H9 (cell line): ENCODE measurements around the gene ADARB2. TPM values are rescaled to one million over a fixed set of nuclear protein-coding genes. Genes with fewer than 3 reads are reported as not detected.

ENCODE experiments used
- DNase-seq: peaks from one replicate; pipeline ENCODE4 v3.0.0-alpha.2; 2017
- H2AFZ ChIP-seq: one replicate; pipeline ENCODE4 v1.6.1; 2013; ENCODE audit warnings: mild to moderate bottlenecking, low read length, control low read depth, moderate library complexity
- H2AK5ac ChIP-seq: 2 replicates; pipeline ENCODE4 v1.6.1; 2013; ENCODE audit warnings: low read length, control low read depth, mixed read lengths; ENCODE audit not compliant: insufficient read length
- H2BK120ac ChIP-seq: one replicate; pipeline ENCODE4 v1.6.1; 2013; ENCODE audit warnings: low read depth, mild to moderate bottlenecking, low read length, control low read depth, inconsistent platforms; ENCODE audit not compliant: poor library complexity, severe bottlenecking
- H2BK12ac ChIP-seq: 2 replicates; pipeline ENCODE4 v1.6.1; 2013; ENCODE audit warnings: low read length, control low read depth, mixed read lengths, low read depth; ENCODE audit not compliant: insufficient read length
- H2BK15ac ChIP-seq: 2 replicates; pipeline ENCODE4 v1.6.1; 2013; ENCODE audit warnings: low read depth, low read length, control low read depth
- H2BK20ac ChIP-seq: one replicate; pipeline ENCODE4 v1.6.1; 2013; ENCODE audit warnings: low read depth, mild to moderate bottlenecking, low read length, control low read depth, inconsistent platforms; ENCODE audit not compliant: poor library complexity, severe bottlenecking
- H2BK5ac ChIP-seq: 2 replicates; pipeline ENCODE4 v1.6.1; 2013; ENCODE audit warnings: low read length, control low read depth, mixed read lengths; ENCODE audit not compliant: insufficient read length
- H3K14ac ChIP-seq: 2 replicates; pipeline ENCODE4 v1.6.1; 2013; ENCODE audit warnings: low read length, control low read depth; ENCODE audit not compliant: insufficient read depth
- H3K18ac ChIP-seq: 2 replicates; pipeline ENCODE4 v1.6.1; 2013; ENCODE audit warnings: low read depth, mild to moderate bottlenecking, mixed read lengths, low read length, control low read depth; ENCODE audit not compliant: insufficient read length
- H3K23ac ChIP-seq: 2 replicates; pipeline ENCODE4 v1.6.1; 2013; ENCODE audit warnings: low read length, control low read depth, mixed read lengths, low read depth; ENCODE audit not compliant: insufficient read length
- H3K23me2 ChIP-seq: 2 replicates; pipeline ENCODE4 v1.6.1; 2013; ENCODE audit warnings: low read depth, mild to moderate bottlenecking, mixed read lengths, low read length, control low read depth; ENCODE audit not compliant: insufficient read length, poor library complexity, severe bottlenecking
- H3K27ac ChIP-seq: 2 replicates; pipeline ENCODE4 v1.5.1; 2013; ENCODE audit warnings: low read length, control low read depth, mixed read lengths, low read depth; ENCODE audit not compliant: insufficient read length
- H3K27me3 ChIP-seq: 2 replicates; pipeline ENCODE4 v1.6.1; 2013; ENCODE audit warnings: low read length, control low read depth, inconsistent platforms; ENCODE audit not compliant: insufficient read depth
- H3K4ac ChIP-seq: 2 replicates; pipeline ENCODE4 v1.6.1; 2013; ENCODE audit warnings: low read depth, mild to moderate bottlenecking, control low read depth, inconsistent platforms, low read length, moderate library complexity
- H3K4me1 ChIP-seq: 2 replicates; pipeline ENCODE4 v1.6.1; 2013; ENCODE audit warnings: low read length, control low read depth, inconsistent platforms; ENCODE audit not compliant: insufficient read depth
- H3K4me2 ChIP-seq: 2 replicates; pipeline ENCODE4 v1.6.1; 2013; ENCODE audit warnings: low read length, control low read depth, mixed read lengths; ENCODE audit not compliant: insufficient read length, insufficient read depth
- H3K56ac ChIP-seq: 2 replicates; pipeline ENCODE4 v1.6.1; 2013; ENCODE audit warnings: low read depth, mild to moderate bottlenecking, mixed read lengths, low read length, control low read depth; ENCODE audit not compliant: insufficient read length
- H3K79me1 ChIP-seq: 2 replicates; pipeline ENCODE4 v1.6.1; 2013; ENCODE audit warnings: low read depth, mild to moderate bottlenecking, moderate library complexity, low read length, control low read depth, inconsistent platforms; ENCODE audit not compliant: insufficient read depth, poor library complexity, severe bottlenecking
- H3K79me2 ChIP-seq: 2 replicates; pipeline ENCODE4 v1.6.1; 2013; ENCODE audit warnings: low read length, control low read depth, inconsistent platforms; ENCODE audit not compliant: insufficient read depth
- H3K9ac ChIP-seq: 2 replicates; pipeline ENCODE4 v1.6.1; 2013; ENCODE audit warnings: low read length, control low read depth, mixed read lengths; ENCODE audit not compliant: insufficient read length; ENCODE audit errors: extremely low read depth
- H3K9me3 ChIP-seq: one replicate; pipeline ENCODE4 v1.6.1; 2013; ENCODE audit warnings: low read depth, low read length, inconsistent platforms; ENCODE audit not compliant: control insufficient read depth
- H3T11ph ChIP-seq: one replicate; pipeline ENCODE4 v1.6.1; 2013; ENCODE audit warnings: mild to moderate bottlenecking, low read length, control low read depth, inconsistent platforms
- H4K20me1 ChIP-seq: one replicate; pipeline ENCODE4 v1.6.1; 2013; ENCODE audit not compliant: control insufficient read depth, insufficient read length, insufficient read depth
- H4K5ac ChIP-seq: 2 replicates; pipeline ENCODE4 v1.6.1; 2013; ENCODE audit warnings: low read depth, mild to moderate bottlenecking, mixed read lengths, low read length, control low read depth; ENCODE audit not compliant: insufficient read length
- H4K8ac ChIP-seq: replicated peaks from 2 replicates; pipeline ENCODE4 v1.6.1; 2013; ENCODE audit warnings: low read length, control low read depth, mixed read lengths, low read depth; ENCODE audit not compliant: insufficient read length
- H4K91ac ChIP-seq: 2 replicates; pipeline ENCODE4 v1.6.1; 2013; ENCODE audit warnings: low read depth, mild to moderate bottlenecking, moderate library complexity, mixed read lengths, low read length, control low read depth; ENCODE audit not compliant: insufficient read length
- H3K27ac Mint-ChIP-seq, 3 experiments: 2 replicates in 2 of 3; 3 replicates in 1 of 3; pipeline ENCODE4 v1.8.0; 2020 to 2021; ENCODE audit warnings: mixed read lengths in 3 of 3, mild to moderate bottlenecking in 1 of 3, moderate library complexity in 1 of 3
- H3K27me3 Mint-ChIP-seq: 2 replicates; pipeline ENCODE4 v1.8.0; 2021; ENCODE audit warnings: low read depth, mild to moderate bottlenecking, moderate library complexity, mixed read lengths
- H3K36me3 Mint-ChIP-seq, 3 experiments: 2 replicates in 2 of 3; 3 replicates in 1 of 3; pipeline ENCODE4 v1.8.0; 2020 to 2021; ENCODE audit warnings: low read depth in 3 of 3, mixed read lengths in 3 of 3; ENCODE audit not compliant: insufficient read depth in 1 of 3
- H3K4me1 Mint-ChIP-seq, 2 experiments: 2 replicates each; pipeline ENCODE4 v1.8.0; 2020; ENCODE audit warnings: mixed read lengths in 2 of 2
- H3K4me3 Mint-ChIP-seq, 2 experiments: 2 replicates in 1 of 2; 3 replicates in 1 of 2; pipeline ENCODE4 v1.8.0; 2020 to 2021; ENCODE audit warnings: mild to moderate bottlenecking in 2 of 2, mixed read lengths in 2 of 2, moderate library complexity in 1 of 2
- H3K9me3 Mint-ChIP-seq, 2 experiments: 2 replicates in 1 of 2; 3 replicates in 1 of 2; pipeline ENCODE4 v1.8.0; 2020; ENCODE audit warnings: mild to moderate bottlenecking in 2 of 2, mixed read lengths in 2 of 2, moderate library complexity in 1 of 2
- CTCF ChIP-seq: fragments of 200-600 bp; sonication (generic); conservative IDR thresholded peaks from 3 replicates; pipeline ENCODE4 v1.8.0; 2021; ENCODE audit warnings: antibody characterized with exemption, mild to moderate bottlenecking
- WGBS: extraction: QIAGEN DNeasy Blood & Tissue Kit; methylation state at CpG from one replicate; pipeline ENCODE4 v1.1.7; 2013; ENCODE audit warnings: missing lambda C conversion rate, low lambda C conversion rate, mixed read lengths; ENCODE audit not compliant: insufficient read length; ENCODE audit errors: extremely low coverage; 5-methylcytosine and 5-hydroxymethylcytosine counted together
- total RNA-seq: library from RNA; stranded (reverse); gene quantifications from 2 replicates; pipeline ENCODE4 v1.2.1, GENCODE V29; 2021

Gene ADARB2
- total RNA-seq, 1 experiment from 2014 or later, result 0.87 TPM

DNA sequence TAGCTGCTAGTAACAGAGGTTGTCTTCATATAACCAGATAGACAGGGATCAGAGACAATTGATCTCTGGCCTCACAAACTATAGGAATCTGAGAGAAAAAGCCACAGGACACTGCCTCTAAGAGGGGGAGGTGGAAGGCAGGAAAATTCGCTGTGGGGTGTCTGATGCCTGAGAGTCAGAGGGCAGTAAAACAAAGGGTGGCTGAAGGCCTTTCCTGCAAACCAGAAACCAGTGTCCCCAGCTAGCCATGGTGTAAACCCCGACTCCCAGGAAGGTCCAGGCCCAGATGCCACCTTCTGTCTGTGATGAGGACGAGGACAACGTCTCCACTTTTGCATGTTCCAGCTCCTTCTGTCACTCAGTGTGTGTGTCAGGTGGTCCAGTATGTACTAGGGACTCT, 215.1 kb downstream of the ADARB2 start:
- Histone ChIP-seq H3K79me2 (no peaks in the 10 kb centered on the region), H2BK120ac (no peak overlapping the region), H2BK20ac (no peak overlapping the region), H3K23me2 (no peaks in the 10 kb centered on the region), H3K79me1 (no peaks in the 10 kb centered on the region), H2AK5ac (no peak overlapping the region), H3K23ac (no peak overlapping the region), H3K14ac (0 out of 2 replicates have a peak overlapping the region, but pooled peaks have one; percentile 62), H2BK5ac (no peak overlapping the region), H3K9ac (no peak overlapping the region), H3K4me1 (peaks cover 8% of the 10 kb centered on the region), H4K8ac (no peak overlapping the region), H4K5ac (no peak overlapping the region), H3K9me3 (no peaks in the 10 kb centered on the region), H2BK12ac (no peak overlapping the region), H4K20me1 (peaks cover 3% of the 10 kb centered on the region), H2AFZ (no peak overlapping the region), H3K4ac (no peak overlapping the region), H3T11ph (no peak overlapping the region), H3K56ac (no peak overlapping the region), H3K27me3 (no peaks in the 10 kb centered on the region), H3K27ac (no peak overlapping the region), H3K4me2 (no peak overlapping the region), H4K91ac (no peak overlapping the region), H2BK15ac (no peak overlapping the region), H3K18ac (peak overlapping the region; percentile 59)
- WGBS, result no CpG with 5 or more reads among the region's 4 CpGs
- no peaks in the 10 kb centered on the region; a peak in 2 of 7 replicates for H3K36me3 Mint-ChIP-seq
- no peak for TF ChIP-seq CTCF
- no peaks in the 10 kb centered on the region for H3K9me3 Mint-ChIP-seq
- H3K27ac Mint-ChIP-seq, result peak overlapping the region in 2 of 3 experiments; percentile 0 to 15; a peak in 1 of 7 replicates
- H3K4me1 Mint-ChIP-seq, result peaks cover 40 to 46% of the 10 kb centered on the region in 2 experiments
- DNase-seq, result no peak
- H3K4me3 Mint-ChIP-seq, result peak overlapping the region in 1 of 2 experiments; percentile 33; a peak in 1 of 5 replicates
- no peaks in the 10 kb centered on the region; the same call in 1 of the 2 replicates for H3K27me3 Mint-ChIP-seq
